Endothelial cell of umbilical vein (primary cell): ENCODE measurements around the gene MRPL9.

Experiments
- CTCF ChIP-seq, 2 donors: IDR thresholded peaks; 1 replicate in 1 of 2; 2 replicates in 1 of 2; pipeline ENCODE4 v1.5.1; 2011; ENCODE audit warnings: low read length in 2 of 2, mild to moderate bottlenecking in 2 of 2, moderate library complexity in 2 of 2, control low read depth in 1 of 2, inconsistent platforms in 1 of 2, low read depth in 1 of 2; ENCODE audit not compliant: insufficient read depth in 1 of 2; ENCODE audit errors: extremely low read depth in 1 of 2
- EZH2 ChIP-seq: IDR thresholded peaks from 2 replicates; pipeline ENCODE4 v1.6.1; 2012; ENCODE audit warnings: borderline replicate concordance, low read depth, mild to moderate bottlenecking, moderate library complexity, low read length, inconsistent platforms; ENCODE audit not compliant: severe bottlenecking
- GATA2 ChIP-seq: IDR thresholded peaks from 2 replicates; pipeline ENCODE4 v1.7.0; 2011; ENCODE audit warnings: low read depth, mild to moderate bottlenecking, moderate library complexity, mixed read lengths, low read length; ENCODE audit not compliant: insufficient read length, insufficient read depth
- JUN ChIP-seq: IDR thresholded peaks from 2 replicates; pipeline ENCODE4 v1.6.1; 2011; ENCODE audit warnings: borderline replicate concordance, low read depth; ENCODE audit not compliant: insufficient read length, insufficient read depth
- MAX ChIP-seq: IDR thresholded peaks from 2 replicates; pipeline ENCODE4 v1.6.1; 2011; ENCODE audit not compliant: insufficient read depth, insufficient read length
- POLR2A ChIP-seq: IDR thresholded peaks from 2 replicates; pipeline ENCODE4 v1.6.1; 2012; ENCODE audit warnings: low read depth, mild to moderate bottlenecking, control low read depth, low read length
- POLR2AphosphoS5 ChIP-seq: IDR thresholded peaks from 2 replicates; pipeline ENCODE4 v1.6.1; 2012; ENCODE audit warnings: low read depth, mild to moderate bottlenecking, control low read depth, low read length, moderate library complexity; ENCODE audit not compliant: insufficient read depth

GRCh38 chr1:151718666-151719065 is 44.6 kb downstream of the MRPL9 start:
- TF ChIP-seq POLR2AphosphoS5 = no peak
- no peak for TF ChIP-seq MAX
- TF ChIP-seq GATA2 = no peak
- no peak for TF ChIP-seq JUN
- TF ChIP-seq EZH2 = no peak
- TF ChIP-seq CTCF (IDR thresholded peaks at IDR 0.05; ENCODE audit: extremely low read depth in 1 of 2, insufficient read depth in 1 of 2, low read depth in 1 of 2, low read length in 2 of 2) = no peak
- TF ChIP-seq POLR2A = no peak
